ENCODE measurements around the gene COX7B2.

COX7B2 gene

DNA sequence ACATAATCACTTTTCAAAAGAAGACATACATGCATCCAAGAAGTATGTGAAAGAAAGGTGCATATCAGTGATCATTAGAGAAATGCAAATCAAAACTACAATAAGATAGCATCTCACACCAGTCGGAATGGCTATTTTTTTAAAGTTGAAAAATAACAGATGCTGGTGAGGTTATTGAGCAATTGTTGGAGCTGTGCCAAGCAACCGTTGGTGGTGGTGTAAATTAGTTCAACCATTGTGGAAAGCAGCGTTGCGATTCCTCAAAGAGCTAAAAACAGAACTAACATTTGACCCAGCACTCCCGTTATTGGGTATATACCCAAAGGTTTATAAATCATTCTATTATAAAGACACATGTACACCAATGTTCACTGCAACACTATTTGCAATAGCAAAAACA is 14.2 kb downstream of the COX7B2 start:
- DNase-seq (ENCODE audit: insufficient read length, low spot score) (no peak), FAIRE-seq (no peak)

DNA sequence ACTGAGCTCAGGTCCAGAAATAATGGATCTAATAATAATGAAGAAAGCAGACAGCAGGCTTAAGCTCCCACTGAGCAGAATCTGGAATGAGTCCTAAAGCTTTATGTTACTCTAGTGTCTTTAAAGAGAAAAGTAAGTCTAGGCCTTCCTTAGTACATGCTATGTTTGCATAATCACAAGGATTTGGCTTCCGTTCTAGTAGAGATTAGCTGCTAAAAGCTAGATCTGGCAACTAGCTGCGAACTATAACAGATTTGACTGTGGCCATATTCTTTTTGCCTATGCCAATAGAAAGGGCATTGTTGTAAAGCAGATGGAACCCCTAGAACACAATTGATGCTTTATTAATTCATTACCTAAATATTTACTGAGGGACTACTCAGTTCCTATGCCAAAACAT is 19.0 kb downstream of the COX7B2 start:
- DNase-seq (ENCODE audit: insufficient read length, low spot score) (no peak), FAIRE-seq (no peak)

DNA sequence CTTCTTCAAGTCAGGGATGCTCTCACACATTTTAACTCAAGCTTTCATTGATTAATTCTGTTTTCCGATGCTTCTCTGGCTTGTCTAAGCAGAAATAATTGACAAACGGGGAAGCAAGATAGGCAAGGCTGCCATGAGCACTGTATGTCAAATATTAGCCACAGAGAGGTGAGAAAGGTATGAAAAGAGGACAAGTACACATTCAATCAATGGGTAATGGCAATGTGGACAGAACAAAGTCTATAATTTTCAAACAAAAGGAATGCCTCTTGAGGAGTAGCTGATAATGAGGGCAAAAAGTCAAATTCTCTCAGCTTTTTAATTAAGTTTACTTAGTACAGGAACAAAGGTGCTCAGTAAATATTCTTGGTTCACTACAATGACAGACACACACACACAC is 19.6 kb downstream of the COX7B2 start:
- DNase-seq (ENCODE audit: insufficient read length, low spot score) (no peak), FAIRE-seq (no peak)

DNA sequence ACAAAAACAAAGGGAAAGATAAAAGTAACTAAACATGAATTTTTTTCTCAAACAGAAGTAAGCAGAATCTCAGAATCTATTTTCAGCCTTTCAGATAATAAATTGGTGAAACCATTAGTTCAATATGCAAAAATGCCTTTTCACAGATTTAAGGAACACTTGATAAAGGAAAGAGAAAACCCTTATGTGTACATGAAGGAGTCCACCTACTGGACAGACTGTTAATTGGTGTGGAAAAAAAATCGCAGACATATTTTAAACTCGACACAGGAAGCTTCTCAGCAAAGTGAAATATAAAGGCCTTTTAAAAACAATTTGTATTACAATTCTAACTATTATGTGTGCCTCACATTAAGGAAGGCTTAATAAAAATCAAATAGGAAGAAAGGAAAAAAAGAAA is 22.3 kb downstream of the COX7B2 start:
- FAIRE-seq (no peak), DNase-seq (ENCODE audit: insufficient read length, low spot score) (peak; percentile 10)

DNA sequence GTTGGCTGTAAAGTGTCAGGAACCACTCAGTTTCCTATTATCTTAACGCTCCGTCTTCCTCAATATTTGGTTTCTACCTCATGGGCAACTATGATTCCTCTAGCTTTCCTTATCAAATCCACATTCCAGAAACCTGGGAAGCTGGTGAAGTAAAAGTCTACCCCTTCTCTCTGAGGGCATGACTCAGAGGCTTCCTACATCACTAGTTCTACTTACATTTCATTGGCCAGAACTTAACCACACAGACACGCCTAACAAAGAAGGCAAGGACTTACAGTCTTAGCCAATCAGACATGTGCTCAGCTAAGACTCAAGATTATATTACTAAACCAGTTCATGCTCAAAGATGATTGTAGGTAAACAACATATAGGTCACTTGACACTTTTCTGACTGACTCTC is 30.4 kb downstream of the COX7B2 start:
- FAIRE-seq (no peak), DNase-seq (ENCODE audit: insufficient read length, low spot score) (no peak)

DNA sequence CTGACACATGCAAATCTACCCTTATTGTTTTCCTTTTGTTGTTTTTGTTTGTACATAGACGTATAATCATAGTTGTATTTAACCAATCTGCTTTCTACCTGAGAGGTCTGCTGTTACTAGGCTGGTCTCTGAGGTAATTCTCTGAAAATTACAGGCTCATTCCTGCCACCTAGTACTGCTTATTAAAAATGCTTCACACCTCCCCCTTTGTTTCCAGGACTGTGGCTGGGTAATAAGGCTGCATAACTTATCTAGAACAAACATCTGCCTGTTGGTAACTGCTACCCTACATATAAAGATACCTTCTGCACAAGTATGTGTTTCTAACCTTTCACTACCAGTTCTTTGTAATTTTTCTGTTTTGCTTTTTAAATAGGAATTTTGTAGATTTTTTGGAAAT is 34.2 kb downstream of the COX7B2 start:
- no peak for FAIRE-seq
- no peak for DNase-seq (ENCODE audit: insufficient read length, low spot score)

DNA sequence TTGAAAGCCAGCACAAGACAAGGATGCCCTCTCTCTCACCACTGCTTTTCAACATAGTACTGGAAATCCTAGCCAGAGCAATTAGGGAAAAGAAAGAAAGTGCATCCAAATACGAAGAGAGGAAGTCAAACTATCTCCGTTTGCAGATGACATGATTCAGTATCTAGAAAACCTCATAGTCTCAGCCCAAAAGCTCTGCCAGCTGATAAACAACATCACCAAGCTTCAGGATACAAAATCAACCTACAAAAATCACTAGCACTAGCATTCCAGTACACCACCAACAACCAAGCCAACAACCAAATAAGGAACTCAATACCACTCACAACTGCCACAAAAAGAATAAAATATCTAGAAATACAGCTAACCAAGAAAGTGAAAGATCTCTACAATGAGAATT is 38.6 kb downstream of the COX7B2 start:
- DNase-seq (ENCODE audit: insufficient read length, low spot score) (no peak), FAIRE-seq (no peak)

DNA sequence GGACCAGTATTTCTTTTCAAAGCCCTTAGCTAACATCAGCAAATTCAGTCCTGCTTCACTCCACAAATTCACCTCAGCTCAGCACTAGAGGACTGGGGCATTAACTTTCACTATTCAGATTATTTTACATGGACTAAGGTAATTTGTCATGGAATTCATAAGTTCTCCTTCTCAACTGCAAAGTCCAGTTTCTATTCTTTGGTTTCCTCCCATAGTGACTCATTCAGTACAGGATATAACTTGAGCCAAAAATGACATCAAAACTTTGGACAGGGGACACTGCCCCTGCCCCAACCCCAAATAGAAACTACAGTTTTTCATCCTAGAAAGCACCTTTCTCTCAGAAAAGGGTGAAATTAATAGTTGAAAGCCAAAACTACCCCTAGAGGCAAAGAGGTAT is 52.7 kb downstream of the COX7B2 start:
- FAIRE-seq (no peak), DNase-seq (ENCODE audit: insufficient read length, low spot score) (no peak)

DNA sequence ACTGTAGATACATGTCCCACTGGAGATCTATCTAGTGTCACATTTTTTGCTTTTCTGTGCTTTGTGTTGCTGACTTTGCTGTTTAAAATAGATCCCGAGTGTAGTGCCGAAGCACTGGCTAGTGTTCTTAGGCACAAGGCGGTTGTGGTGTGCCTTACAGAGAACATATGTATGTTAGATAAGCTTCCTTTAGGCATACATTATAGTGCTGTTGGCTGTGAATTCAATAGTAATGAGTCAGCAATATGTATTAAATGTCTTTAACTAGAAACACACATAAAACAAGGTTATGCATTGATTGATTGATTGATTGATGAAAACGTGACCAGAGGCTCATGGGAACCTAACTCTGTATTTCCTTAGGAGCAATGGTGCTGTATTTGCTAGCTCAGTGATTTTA is 56.2 kb downstream of the COX7B2 start:
- no peak for DNase-seq (ENCODE audit: insufficient read length, low spot score)
- FAIRE-seq = no peak

DNA sequence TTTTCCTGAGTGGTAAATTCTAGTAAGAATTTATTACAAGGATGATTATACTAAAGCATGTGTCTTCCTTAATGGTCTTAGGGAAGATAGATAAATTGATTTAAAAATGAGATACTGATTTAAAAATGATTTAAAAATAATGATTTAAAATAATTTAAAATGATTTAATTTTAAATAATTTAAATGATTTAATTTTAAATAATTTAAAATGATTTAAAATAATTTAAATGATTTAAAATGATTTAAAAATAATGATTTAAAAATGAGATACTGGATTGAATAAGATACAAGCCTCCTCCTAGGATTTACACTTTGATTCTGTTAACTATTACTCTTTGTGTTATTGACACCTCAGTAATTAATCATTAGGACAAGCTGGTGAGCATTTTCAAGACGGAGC is 59.0 kb downstream of the COX7B2 start:
- DNase-seq (ENCODE audit: insufficient read length, low spot score) = no peak
- no peak for FAIRE-seq

DNA sequence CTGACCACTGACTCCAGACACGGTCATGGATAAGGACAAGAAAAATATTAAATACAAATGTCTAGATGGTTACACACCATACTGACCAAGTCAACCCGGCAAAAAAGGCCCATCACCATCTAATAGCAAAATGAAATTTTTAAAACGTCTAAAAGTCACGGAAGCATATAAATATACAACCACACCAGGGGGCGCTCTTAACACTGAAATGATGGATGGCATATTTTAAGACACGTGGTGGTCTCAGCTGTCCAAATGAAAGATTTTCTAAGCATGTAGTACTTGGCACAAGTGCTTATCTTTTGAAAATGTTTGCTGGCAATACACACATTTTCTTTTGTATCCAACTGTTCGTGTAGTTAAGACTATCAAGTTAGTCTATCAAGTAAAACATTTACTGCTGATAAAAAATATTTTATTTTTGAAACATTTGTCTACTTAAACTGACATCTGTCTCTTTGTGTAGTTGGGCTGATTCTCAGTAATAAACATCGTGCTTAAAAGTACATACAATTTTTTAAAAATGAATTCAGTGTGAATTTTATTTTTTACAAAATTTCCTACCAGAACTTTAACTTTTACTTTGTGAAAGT is 64.6 kb downstream of the COX7B2 start:
- FAIRE-seq (no peak), DNase-seq (ENCODE audit: insufficient read length, low spot score) (peak; percentile 22)

DNA sequence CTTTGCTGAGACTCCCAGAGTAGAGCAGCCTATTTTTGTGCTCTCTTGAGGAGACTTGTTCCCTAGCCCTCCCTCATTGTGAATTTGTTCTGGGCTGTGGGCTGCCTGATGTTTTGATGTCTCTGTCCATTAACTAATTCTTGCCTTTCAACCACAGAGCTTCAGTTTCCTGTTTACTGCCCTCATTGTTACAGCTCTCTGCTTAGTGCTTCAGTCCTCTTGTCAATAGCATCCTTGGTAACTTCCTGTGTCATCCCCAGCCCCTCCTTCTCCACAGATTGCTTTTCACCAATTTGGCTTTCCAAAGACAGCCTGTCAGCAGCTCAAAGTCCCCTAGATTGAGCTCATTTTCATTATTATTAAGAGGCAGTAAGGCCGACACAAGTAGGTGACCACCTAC is 69.9 kb downstream of the COX7B2 start:
- no peak for FAIRE-seq
- DNase-seq (ENCODE audit: insufficient read length, low spot score) = no peak

DNA sequence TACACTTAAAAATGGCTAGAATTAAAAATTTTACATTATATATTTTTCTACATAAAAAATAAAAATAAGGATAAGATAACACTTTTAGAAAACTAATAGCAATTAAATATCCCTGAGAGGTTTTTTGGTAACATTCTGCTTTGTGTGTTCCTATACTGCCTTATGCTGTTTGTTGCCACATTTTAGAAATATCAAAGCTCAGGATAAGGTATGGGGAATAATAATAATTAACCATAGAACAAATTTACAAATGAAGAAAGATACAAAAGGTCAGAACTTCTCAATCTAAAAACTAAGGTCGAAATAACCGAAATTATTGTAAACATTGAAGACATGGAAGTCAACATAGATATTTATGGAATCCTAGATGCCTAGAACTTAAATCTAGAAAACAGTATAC is 71.4 kb downstream of the COX7B2 start:
- no peak for FAIRE-seq
- no peak for DNase-seq (ENCODE audit: insufficient read length, low spot score)

DNA sequence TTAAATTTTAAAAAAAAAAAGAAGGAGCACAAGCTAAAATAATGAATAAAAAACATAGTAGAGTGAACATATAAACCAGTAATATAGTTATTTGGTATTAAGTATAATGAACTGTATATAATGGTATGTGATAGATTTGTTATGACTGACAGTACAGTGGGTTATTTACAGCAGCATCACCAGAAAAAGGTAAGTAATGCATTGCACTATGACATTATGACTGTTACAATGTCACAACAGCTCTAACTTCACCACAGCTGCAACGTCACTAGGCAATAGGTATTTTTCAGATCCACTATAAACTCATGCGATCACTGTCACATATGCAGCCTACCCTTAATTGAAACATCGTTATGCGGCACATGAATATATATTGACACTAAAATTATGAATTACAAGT is 72.5 kb downstream of the COX7B2 start:
- FAIRE-seq (no peak), DNase-seq (ENCODE audit: insufficient read length, low spot score) (no peak)

DNA sequence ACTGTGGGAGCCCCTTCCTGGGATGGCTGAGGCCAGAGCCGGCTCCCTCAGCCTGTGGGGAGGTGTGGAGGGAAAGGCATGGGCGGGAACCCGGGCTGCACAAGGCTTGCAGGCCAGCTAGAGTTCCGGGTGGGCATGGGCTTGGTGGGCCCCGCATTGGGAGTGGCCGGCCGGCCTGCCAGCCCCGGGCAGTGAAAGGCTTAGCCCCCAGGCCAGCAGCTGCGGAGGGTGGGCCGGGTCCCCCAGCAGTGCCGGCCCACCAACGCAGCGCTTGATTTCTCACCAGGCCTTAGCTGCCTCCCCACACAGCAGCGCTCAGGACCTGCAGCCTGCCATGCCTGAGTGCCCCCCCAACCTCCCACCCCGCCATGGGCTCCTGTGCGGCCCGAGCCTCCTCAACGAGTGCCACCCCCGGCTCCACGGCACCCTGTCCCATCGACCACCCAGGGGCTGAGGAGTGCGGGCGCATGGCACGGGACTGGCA is 78.0 kb downstream of the COX7B2 start:
- no peak for FAIRE-seq
- DNase-seq (ENCODE audit: insufficient read length, low spot score) = no peak

DNA sequence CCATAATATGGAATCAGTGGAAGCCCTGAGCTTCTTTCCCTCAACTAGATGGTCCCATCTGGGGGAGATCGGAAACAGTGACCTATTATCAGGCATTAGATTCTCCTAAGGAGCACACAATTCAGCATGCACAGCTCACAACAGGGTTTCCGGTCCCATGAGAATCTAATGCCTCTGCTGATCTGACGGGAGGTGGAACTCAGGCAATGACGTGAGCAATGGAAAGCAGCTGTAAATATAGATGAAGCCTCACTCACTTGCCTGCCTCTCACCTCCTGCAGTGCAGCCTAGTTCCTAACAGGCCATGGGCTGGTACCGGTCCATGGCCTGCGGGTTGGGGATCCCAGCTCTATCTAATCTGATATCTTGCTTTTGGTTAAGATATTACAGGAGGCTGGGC is 88.9 kb downstream of the COX7B2 start:
- DNase-seq (ENCODE audit: insufficient read length, low spot score) (no peak), FAIRE-seq (no peak)

DNA sequence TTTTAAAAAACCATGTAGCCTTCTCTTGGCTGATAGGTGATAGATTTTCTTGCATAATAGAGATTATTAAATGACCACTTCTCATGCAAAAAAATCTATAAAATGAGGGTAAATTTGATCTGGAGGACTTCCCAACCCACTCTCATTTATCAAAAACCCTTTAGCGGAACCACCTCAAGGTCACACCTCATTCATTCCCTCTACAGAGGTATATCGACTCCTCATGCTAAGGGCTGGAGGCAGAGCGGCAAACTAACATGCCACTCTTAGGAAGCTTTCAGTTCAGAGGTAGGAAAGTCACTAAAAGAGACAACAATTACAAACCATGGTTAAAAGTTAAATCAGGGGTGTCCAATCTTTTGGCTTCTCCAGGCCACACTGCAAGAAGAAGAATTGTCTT is 90.0 kb downstream of the COX7B2 start:
- FAIRE-seq = no peak
- DNase-seq (ENCODE audit: insufficient read length, low spot score) = no peak

DNA sequence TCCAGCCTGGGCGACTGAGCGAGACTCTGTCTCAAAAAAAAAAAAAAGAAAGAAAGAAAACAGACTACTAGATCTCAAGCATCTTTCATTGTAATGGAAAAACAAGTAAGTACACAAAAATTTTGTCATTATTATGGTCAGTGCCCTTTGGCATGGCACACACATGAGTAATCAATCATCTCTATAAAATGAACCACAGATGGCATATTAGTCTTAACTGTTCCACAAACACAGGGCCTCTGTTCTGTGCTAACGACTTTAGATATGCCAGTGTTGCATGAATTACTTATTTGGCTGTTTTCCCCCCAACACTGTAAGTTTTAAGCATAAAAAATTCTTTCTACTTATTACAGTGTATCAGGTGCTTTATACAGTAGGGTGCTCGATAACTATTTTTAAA is 90.4 kb downstream of the COX7B2 start:
- DNase-seq (ENCODE audit: insufficient read length, low spot score) (no peak), FAIRE-seq (no peak)

DNA sequence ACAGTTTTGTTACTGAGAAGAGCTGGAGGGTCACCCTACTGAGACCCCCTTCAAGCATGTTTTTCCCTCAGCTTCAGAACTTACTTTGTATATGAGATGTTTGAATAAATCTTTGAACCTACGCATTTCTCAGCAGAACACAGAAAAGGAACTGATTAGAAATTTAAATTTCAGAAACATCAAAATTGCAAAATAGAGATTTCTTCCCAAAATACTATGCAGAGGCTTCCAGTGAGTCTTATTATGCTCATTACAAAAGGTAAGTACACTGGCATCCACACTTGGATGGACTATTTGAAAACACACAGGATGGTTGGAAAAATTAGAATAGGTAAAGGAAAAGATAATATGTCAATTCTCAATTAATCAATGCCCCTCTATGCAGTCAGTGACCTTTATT is 91.2 kb downstream of the COX7B2 start:
- DNase-seq (ENCODE audit: insufficient read length, low spot score) (no peak), FAIRE-seq (no peak)

DNA sequence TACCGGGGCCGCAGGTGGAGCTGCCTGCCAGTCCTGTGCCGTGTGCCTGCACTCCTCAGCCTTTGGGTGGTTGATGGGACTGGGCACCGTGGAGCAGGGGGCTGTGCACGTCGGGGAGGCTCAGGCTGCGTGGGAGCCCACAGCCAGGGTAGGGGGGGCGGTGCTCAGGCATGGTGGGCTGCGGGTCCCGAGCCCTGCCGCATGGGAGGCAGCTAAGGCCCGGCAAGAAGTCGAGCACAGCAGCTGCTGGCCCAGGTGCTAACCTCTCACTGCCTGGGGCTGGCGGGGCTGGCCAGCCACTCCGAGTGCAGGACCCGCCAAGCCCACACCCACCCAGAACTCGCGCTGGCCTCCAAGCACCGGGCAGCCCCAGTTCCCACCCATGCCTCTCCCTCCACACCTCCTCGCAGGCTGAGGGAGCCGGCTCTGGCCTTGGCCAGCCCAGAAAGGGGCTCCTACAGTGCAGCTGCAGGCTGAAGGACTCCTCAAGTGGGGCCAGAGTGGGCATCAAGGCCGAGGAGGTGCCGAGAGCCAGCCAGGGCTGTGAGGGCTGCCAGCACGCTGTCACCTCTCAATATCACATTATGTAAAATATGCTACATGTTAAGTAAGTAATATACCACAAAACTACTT is 104.1 kb downstream of the COX7B2 start:
- FAIRE-seq = no peak
- no peak for DNase-seq (ENCODE audit: insufficient read length, low spot score)

DNA sequence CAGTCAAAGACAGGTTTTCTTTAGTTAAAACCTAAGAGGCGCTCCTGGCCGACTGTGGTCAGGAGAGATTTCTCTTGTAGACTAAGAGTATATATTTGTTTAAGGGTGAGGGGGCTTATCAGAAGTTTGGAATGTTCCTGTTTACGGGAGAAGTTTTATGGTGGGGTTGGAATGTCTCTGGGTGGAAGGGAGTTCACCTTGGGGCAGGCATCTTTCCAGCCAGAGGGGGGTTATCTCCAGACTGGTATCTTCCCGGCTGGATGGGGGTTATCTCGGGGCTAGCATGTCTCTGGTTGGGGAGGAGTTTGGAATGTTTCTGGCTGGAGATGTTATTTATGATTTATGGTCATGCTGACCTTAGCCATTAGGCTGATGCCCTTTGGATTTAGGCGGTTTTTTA is 116.0 kb downstream of the COX7B2 start:
- DNase-seq (ENCODE audit: insufficient read length, low spot score) (no peak), FAIRE-seq (no peak)

DNA sequence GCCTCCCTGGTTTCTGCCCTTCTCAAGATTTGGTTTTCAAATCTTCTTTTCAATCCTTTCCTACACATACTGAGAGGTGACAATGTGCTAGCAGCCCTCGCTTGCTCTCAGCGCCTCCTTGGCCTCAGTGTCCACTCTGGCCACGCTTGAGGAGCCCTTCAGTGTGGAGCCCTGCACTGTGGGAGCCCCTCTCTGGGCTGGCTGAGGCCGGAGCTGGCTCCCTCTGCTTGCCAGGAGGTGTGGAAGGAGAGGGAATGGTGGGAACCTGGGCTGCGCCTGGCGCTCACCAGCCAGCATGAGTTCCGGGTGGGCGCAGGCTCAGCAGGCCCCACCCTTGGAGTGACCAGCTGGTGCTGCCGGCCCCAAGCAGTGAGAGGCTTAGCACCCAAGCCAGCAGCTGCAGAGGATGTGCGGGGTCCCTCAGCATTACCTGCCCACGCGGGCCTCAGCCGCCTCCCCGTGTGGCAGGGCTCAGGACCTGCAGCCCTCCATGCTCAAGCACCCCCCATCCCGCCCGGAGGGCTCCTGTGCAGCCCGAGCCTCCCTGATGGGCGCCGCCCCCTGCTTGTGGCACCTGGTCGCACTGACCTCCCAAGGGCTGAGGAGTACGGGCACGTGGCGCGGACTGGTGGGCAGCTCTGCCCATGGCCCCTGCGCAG is 127.5 kb downstream of the COX7B2 start:
- no peak for FAIRE-seq
- no peak for DNase-seq (ENCODE audit: insufficient read length, low spot score)

Data from HTR-8/SVneo (cell line).